ENCODE data around the gene UBE2Q1. TPM values are rescaled to one million over a fixed set of nuclear protein-coding genes. Genes with fewer than 3 reads are reported as not detected.
"Not testable (repeated sequence)": the region's sequence is repeated elsewhere in the genome, so short reads cannot be mapped to it uniquely, and the experiment has no call there.

Gene UBE2Q1
- total RNA-seq, 1 experiment from 2014 or later = 64.8 TPM

- H3K27me3 ChIP-seq (ENCODE audit: control insufficient read depth, insufficient read depth, low read length) = no peaks in the 10 kb centered on the region
- DNase-seq = no peak
- no peak overlapping the region for H3K4me3 ChIP-seq (ENCODE audit: insufficient read depth, low read depth, low read length)
- H3K36me3 ChIP-seq (replicated peaks; ENCODE audit: control insufficient read depth, insufficient read depth, low read length) = peaks cover 53% of the 10 kb centered on the region
Measured at GRCh38 chr1:154550070-154550469, 8.4 kb downstream of the UBE2Q1 start.

- Histone ChIP-seq H3K27me3 (ENCODE audit: control insufficient read depth, insufficient read depth, low read length) (no peaks in the 10 kb centered on the region), H3K36me3 (replicated peaks; ENCODE audit: control insufficient read depth, insufficient read depth, low read length) (peaks cover 45% of the 10 kb centered on the region), H3K4me3 (ENCODE audit: insufficient read depth, low read depth, low read length) (no peak overlapping the region)
- no peak for DNase-seq
Measured at GRCh38 chr1:154549202-154549770, 9.2 kb downstream of the UBE2Q1 start.

DNA sequence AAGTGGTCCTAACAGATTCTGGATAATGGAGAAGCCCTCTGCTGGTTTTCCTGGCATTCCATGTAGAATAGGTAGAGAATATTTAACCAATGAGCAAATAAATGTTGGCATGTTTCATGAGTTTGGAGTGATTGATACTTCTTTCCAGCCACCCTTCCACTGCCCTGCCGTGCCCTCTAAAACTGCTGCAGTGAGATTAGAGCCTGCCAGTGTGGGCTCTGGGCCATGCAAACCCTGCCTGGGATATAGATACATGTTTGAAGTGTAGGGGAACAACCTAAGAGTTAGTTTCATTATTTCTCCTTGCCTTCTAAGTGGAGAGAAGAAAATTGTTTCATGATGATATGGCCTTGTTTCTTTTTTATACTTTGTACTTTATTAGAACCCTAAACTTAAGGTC is 10.4 kb downstream of the UBE2Q1 start:
- peaks cover 33% of the 10 kb centered on the region for H3K36me3 ChIP-seq (replicated peaks; ENCODE audit: control insufficient read depth, insufficient read depth, low read length)
- H3K27me3 ChIP-seq (ENCODE audit: control insufficient read depth, insufficient read depth, low read length) = no peaks in the 10 kb centered on the region
- no peak for DNase-seq
- H3K4me3 ChIP-seq (ENCODE audit: insufficient read depth, low read depth, low read length) = no peak overlapping the region

DNA sequence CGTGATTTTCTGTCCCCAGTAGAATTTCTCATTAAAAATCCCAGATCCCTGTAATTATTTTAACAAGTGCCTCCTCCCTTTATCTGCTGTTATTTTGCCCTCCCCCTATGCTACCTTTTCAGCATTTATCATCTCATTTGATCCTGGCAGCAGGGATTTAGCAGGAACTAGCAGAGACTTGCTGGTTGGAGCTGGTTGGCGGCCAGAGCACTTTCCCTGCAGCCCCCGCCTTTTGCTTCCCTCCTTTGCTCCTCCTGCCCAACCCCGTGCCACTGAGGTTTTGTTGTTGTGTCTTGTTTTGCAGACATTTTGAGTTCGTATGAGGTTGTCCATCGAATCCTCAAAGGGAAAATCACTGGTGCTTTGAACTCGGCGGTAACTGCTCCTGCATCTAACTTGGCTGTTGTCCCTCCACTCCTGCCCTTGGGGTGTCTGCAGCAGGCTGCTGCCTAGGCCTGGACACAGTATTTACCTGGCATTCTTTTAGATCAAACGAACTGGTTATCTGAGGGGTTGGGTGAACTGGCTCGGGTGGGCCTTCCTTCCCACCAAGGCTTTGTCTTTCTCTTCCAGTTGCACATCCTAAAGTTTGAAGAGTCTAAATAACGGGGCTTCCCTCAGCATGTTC is 11.2 kb downstream of the UBE2Q1 start:
- no peak for DNase-seq
- H3K27me3 ChIP-seq (ENCODE audit: control insufficient read depth, insufficient read depth, low read length) = no peaks in the 10 kb centered on the region
- H3K4me3 ChIP-seq (ENCODE audit: insufficient read depth, low read depth, low read length) = no peak overlapping the region
- H3K36me3 ChIP-seq (replicated peaks; ENCODE audit: control insufficient read depth, insufficient read depth, low read length) = peaks cover 24% of the 10 kb centered on the region

GRCh38 chr1:154546264-154547063 is 12.0 kb downstream of the UBE2Q1 start:
- peak; percentile 90 for DNase-seq

GRCh38 chr1:154541231-154541630 is 17.2 kb downstream of the UBE2Q1 start:
- H3K36me3 ChIP-seq (replicated peaks; ENCODE audit: control insufficient read depth, insufficient read depth, low read length) = no peaks in the 10 kb centered on the region
- H3K27me3 ChIP-seq (ENCODE audit: control insufficient read depth, insufficient read depth, low read length) = no peaks in the 10 kb centered on the region; the same call in 1 of the 2 replicates
- DNase-seq = peak; percentile 57
- no peak overlapping the region for H3K4me3 ChIP-seq (ENCODE audit: insufficient read depth, low read depth, low read length)

More at GRCh38 chr1:154546264-154547063, 12.0 kb downstream of the UBE2Q1 start:
- peaks cover 17% of the 10 kb centered on the region for H3K36me3 ChIP-seq (replicated peaks; ENCODE audit: control insufficient read depth, insufficient read depth, low read length)
- no peak overlapping the region for H3K4me3 ChIP-seq (ENCODE audit: insufficient read depth, low read depth, low read length)
- no peaks in the 10 kb centered on the region for H3K27me3 ChIP-seq (ENCODE audit: control insufficient read depth, insufficient read depth, low read length)

- H3K36me3 ChIP-seq (replicated peaks; ENCODE audit: control insufficient read depth, insufficient read depth, low read length) = no peaks in the 10 kb centered on the region
- no peaks in the 10 kb centered on the region; the same call in 1 of the 2 replicates for H3K27me3 ChIP-seq (ENCODE audit: control insufficient read depth, insufficient read depth, low read length)
- DNase-seq = no peak
- H3K4me3 ChIP-seq (ENCODE audit: insufficient read depth, low read depth, low read length) = no peak overlapping the region
Measured at GRCh38 chr1:154539486-154540483, 18.7 kb downstream of the UBE2Q1 start.

- no peaks in the 10 kb centered on the region for H3K36me3 ChIP-seq (replicated peaks; ENCODE audit: control insufficient read depth, insufficient read depth, low read length)
- H3K27me3 ChIP-seq (ENCODE audit: control insufficient read depth, insufficient read depth, low read length) = no peaks in the 10 kb centered on the region; the same call in 1 of the 2 replicates
- DNase-seq = no peak
- no peak overlapping the region for H3K4me3 ChIP-seq (ENCODE audit: insufficient read depth, low read depth, low read length)
Measured at GRCh38 chr1:154536570-154536969, 21.9 kb downstream of the UBE2Q1 start.

DNA sequence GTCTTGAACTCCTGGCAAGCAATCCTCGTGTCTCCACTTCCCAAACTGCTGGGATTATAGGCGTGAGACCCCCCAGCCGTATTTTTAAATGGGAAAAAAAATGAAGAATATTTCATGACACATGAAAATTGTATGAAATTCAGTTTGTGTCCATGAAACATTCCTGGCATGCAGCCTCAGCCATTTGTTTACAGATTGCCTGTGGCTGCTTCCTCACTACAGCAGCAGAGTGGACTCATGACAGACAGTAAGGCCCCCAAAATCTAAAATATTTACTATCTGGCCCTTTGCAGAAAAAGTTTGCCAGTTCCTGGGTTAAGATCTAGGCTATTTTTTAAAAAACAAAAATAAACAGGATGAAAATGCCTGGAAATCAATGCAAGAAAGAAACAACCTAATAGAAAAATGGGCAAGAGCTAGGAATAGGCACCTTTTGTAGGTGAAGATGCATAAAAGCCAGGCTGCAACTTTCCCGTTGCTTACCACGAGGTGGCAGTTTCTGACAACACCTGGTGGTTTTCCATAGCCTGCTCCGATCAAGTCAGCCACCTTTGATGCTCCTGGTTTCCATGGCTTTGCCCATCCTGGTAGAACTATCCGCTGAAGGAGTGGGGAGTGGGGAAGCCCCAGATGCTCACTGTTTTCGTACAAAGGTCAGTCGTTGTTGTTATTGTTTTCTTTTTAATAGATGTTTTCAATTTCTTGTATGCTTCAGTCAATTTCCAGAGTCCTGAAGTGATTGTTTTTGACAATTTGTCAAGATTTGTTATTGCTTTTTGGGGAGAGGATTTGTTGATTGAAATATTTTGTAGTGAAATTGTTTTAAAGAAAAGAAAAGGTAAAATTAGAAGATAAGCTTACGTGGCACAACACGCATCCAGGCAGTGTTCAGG is 24.3 kb downstream of the UBE2Q1 start:
- Histone ChIP-seq H3K27me3 (ENCODE audit: control insufficient read depth, insufficient read depth, low read length) (no peaks in the 10 kb centered on the region; the same call in 1 of the 2 replicates), H3K36me3 (replicated peaks; ENCODE audit: control insufficient read depth, insufficient read depth, low read length) (no peaks in the 10 kb centered on the region), H3K4me3 (ENCODE audit: insufficient read depth, low read depth, low read length) (no peak overlapping the region)
- DNase-seq = peak; percentile 86

DNA sequence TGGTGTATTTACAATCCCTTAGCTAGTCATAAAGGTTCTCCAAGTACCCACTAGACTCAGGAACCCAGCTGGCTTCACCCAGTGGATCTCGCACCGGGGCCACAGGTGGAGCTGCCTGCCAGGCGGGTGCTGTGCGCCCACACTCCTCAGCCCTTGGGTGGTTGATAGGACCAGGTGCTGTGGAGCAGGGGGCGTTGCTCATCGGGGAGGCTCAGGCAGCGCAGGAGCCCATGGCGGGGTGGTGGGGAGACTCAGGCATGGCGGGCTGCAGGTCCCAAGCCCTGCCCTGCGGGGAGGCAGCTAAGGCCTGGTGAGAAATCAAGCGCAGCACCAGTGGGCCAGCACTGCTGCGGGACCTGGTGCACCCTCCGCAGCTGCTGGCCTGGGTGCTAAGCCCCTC is 26.5 kb downstream of the UBE2Q1 start:
- not testable (repeated sequence) for H3K36me3 ChIP-seq (replicated peaks; ENCODE audit: control insufficient read depth, insufficient read depth, low read length); DNase-seq; H3K4me3 ChIP-seq (ENCODE audit: insufficient read depth, low read depth, low read length); H3K27me3 ChIP-seq (ENCODE audit: control insufficient read depth, insufficient read depth, low read length)

DNA sequence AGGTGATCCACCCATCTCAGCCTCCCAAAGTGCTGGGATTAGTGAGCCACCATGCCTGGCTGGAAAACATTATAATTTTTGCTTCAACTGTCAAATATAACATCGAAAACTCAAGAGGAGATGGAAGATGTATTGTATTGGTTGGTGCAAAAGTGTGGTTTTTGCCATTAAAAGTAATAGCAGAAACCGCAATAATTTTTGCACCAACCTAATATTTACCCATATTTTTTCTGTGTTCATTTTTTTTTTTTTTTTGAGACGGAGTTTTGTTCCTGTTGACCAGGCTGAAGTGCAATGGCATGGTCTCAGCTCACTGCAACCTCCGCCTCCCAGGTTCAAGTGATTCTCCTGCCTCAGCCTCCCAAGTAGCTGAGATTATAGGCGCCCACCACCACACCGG is 29.2 kb downstream of the UBE2Q1 start:
- no peaks in the 10 kb centered on the region for H3K36me3 ChIP-seq (replicated peaks; ENCODE audit: control insufficient read depth, insufficient read depth, low read length)
- no peaks in the 10 kb centered on the region for H3K27me3 ChIP-seq (ENCODE audit: control insufficient read depth, insufficient read depth, low read length)
- DNase-seq = no peak
- H3K4me3 ChIP-seq (ENCODE audit: insufficient read depth, low read depth, low read length) = no peak overlapping the region

DNA sequence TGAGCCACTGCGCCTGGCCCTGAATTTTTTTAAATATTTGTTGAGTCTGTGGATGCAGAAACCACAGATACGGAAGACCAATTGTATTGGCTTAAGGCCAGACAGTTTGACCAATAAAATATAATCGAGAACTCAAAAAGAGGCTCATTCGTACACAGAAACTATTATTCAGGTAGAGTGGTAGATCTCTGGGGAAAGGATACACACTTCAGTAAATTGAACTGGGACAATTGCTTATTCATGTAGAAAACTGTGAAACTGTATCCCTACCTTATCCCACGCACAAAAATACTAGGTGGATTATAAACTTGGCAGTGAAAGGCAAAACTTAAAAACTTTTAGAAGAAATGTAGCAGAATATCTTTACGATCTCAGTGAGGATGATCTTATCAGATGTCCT is 31.3 kb downstream of the UBE2Q1 start:
- Histone ChIP-seq H3K36me3 (replicated peaks; ENCODE audit: control insufficient read depth, insufficient read depth, low read length) (no peaks in the 10 kb centered on the region), H3K4me3 (ENCODE audit: insufficient read depth, low read depth, low read length) (no peak overlapping the region), H3K27me3 (ENCODE audit: control insufficient read depth, insufficient read depth, low read length) (no peaks in the 10 kb centered on the region)
- no peak for DNase-seq

DNA sequence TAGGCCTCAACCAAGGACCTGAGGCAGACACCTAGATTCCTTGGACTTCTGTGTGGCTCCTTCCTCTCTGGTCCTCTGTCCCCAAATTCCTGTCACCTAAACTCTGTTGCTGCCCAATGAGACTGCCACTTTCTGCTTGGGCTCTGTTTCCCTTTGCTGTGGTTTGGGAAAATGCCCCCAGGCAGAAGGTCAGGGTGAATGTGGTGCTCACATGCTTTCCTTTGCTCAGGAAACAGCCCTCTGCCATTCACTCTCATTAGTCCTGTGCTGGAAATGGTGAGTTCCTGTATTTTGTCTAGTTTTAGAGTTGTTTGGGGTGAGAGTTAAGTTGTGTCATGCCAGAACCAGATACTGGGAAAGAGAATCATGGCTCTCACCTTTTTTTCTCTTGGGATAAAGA is 33.6 kb downstream of the UBE2Q1 start:
- DNase-seq = no peak
- H3K27me3 ChIP-seq (ENCODE audit: control insufficient read depth, insufficient read depth, low read length) = no peaks in the 10 kb centered on the region
- no peaks in the 10 kb centered on the region for H3K36me3 ChIP-seq (replicated peaks; ENCODE audit: control insufficient read depth, insufficient read depth, low read length)
- no peak overlapping the region for H3K4me3 ChIP-seq (ENCODE audit: insufficient read depth, low read depth, low read length)

Measured in H7 (cell line).